Hepatocyte (in vitro differentiated cells): ENCODE data around the gene ELF3.

Experiments
- CTCF ChIP-seq: fragments of 200-600 bp; sonication (generic); IDR thresholded peaks from 2 replicates; pipeline ENCODE4 v1.5.1; 2016; ENCODE audit warnings: antibody characterized with exemption, mild to moderate bottlenecking; ENCODE audit not compliant: poor library complexity
- EZH2 ChIP-seq: fragments of 200-600 bp; sonication (generic); IDR thresholded peaks from 2 replicates; pipeline ENCODE4 v1.6.1; 2016; ENCODE audit warnings: antibody characterized with exemption, mild to moderate bottlenecking, borderline replicate concordance

GRCh38 chr1:202056644-202057334 lies 46.4 kb downstream of the ELF3 start:
- no peak for TF ChIP-seq CTCF
- TF ChIP-seq EZH2: no peak
